HCT116 (cell line): ENCODE data around the gene DEPDC5. TPM values are rescaled to one million over a fixed set of nuclear protein-coding genes. Genes with fewer than 3 reads are reported as not detected.

Source experiments
- ATAC-seq: fragments of 200-7000 bp; cut with Tn5 transposase; 2 replicates; pipeline ENCODE4 v1.9.1; 2020; ENCODE audit warnings: mild to moderate bottlenecking, moderate library complexity
- BruUV-seq: library from RNA; stranded (reverse); fragments of 400-500 nt; replicated peaks from 2 replicates; lab custom pipeline; 2021; lab: Mats Ljungman, UMichigan
- CTCF ChIA-PET: fragments of 300-600 bp; sonication (Branson Sonifier 250); formaldehyde crosslinking; loops from one replicate; lab custom pipeline; 2021; ENCODE audit warnings: antibody characterized with exemption; lab: Charles Lee
- POLR2A ChIA-PET: fragments of 300-600, 350-600 bp; sonication (Branson Sonifier 250); formaldehyde crosslinking; loops from one replicate; lab custom pipeline; 2021; ENCODE audit warnings: antibody characterized with exemption; lab: Charles Lee
- RAD21 ChIA-PET, 2 experiments: fragments of 300-600 bp; sonication (Branson Sonifier 250); formaldehyde crosslinking; loops; one replicate each; lab custom pipeline; 2023; ENCODE audit warnings: low total read pairs in 2 of 2; ENCODE audit not compliant: uncharacterized antibody in 2 of 2, unreplicated experiment in 2 of 2, low non-redundant PET in 1 of 2; lab: Charles Lee
- DNase-seq: peaks from one replicate; pipeline ENCODE4 v3.0.0-alpha.2; 2010; ENCODE audit warnings: low read depth, low spot score
- H2AFZ ChIP-seq: fragments of 200-600 bp; shearing (Covaris generic), sonication (generic); 2 replicates; pipeline ENCODE4 v1.6.1; 2017; ENCODE audit warnings: low read depth, mixed run types, mixed read lengths, antibody characterized with exemption, low read length; ENCODE audit not compliant: poor library complexity, severe bottlenecking
- H3K27ac ChIP-seq: 2 replicates; pipeline ENCODE4 v1.5.1; 2012; ENCODE audit warnings: low read depth, low read length
- H3K27me3 ChIP-seq: fragments of 200-600 bp; sonication (generic); 2 replicates; pipeline ENCODE4 v1.6.1; 2016; ENCODE audit warnings: mixed run types, low read length, mixed read lengths; ENCODE audit not compliant: insufficient read depth
- H3K36me3 ChIP-seq, 2 experiments: fragments of 200-500 bp in 1 of 2; fragments of 200-600 bp in 1 of 2; sonication (Bioruptor generic) in 1 of 2; sonication (generic) in 1 of 2; 2 replicates each; pipeline versions ENCODE4 v1.5.1 to v1.6.1; 2014 to 2016; ENCODE audit warnings: low read length in 2 of 2, inconsistent platforms in 1 of 2, mixed read lengths in 1 of 2, mixed run types in 1 of 2; ENCODE audit not compliant: insufficient read depth in 2 of 2, control insufficient read depth in 1 of 2
- H3K4me1 ChIP-seq, 2 experiments: fragments of 200-600 bp in 1 of 2; sonication (generic) in 1 of 2; 2 replicates each; pipeline versions ENCODE4 v1.5.1 to v1.6.1; 2012 to 2017; ENCODE audit warnings: low read length in 2 of 2, inconsistent platforms in 1 of 2, mild to moderate bottlenecking in 1 of 2, mixed read lengths in 1 of 2, mixed run types in 1 of 2, moderate library complexity in 1 of 2; ENCODE audit not compliant: insufficient read depth in 2 of 2, control insufficient read depth in 1 of 2
- H3K4me2 ChIP-seq: fragments of 200-600 bp; sonication (generic); 2 replicates; pipeline ENCODE4 v1.6.1; 2017; ENCODE audit warnings: mixed run types, low read length, mixed read lengths
- H3K4me3 ChIP-seq, 2 experiments: fragments of 200-600 bp in 1 of 2; sonication (generic) in 1 of 2; replicated peaks in 1 of 2; 2 replicates each; pipeline ENCODE4 v1.5.1; 2011 to 2016; ENCODE audit warnings: low read length in 2 of 2, control low read depth in 1 of 2, low read depth in 1 of 2, mild to moderate bottlenecking in 1 of 2, mixed read lengths in 1 of 2, mixed run types in 1 of 2
- H3K79me2 ChIP-seq: fragments of 200-600 bp; sonication (generic); 2 replicates; pipeline ENCODE4 v1.6.1; 2017; ENCODE audit warnings: mild to moderate bottlenecking, mixed run types, low read length, moderate library complexity, mixed read lengths; ENCODE audit not compliant: insufficient read depth
- H3K9ac ChIP-seq: fragments of 200-600 bp; sonication (generic); 2 replicates; pipeline ENCODE4 v1.6.1; 2016; ENCODE audit warnings: low read length, mixed read lengths
- H3K9me2 ChIP-seq: fragments of 200-600 bp; sonication (generic), shearing (Covaris generic); 2 replicates; pipeline ENCODE4 v1.6.1; 2017; ENCODE audit warnings: mixed run types, mild to moderate bottlenecking, moderate library complexity; ENCODE audit not compliant: insufficient read depth
- H3K9me3 ChIP-seq, 2 experiments: fragments of 200-500 bp in 1 of 2; fragments of 200-600 bp in 1 of 2; sonication (Bioruptor generic) in 1 of 2; sonication (generic) in 1 of 2; 2 replicates each; pipeline ENCODE4 v1.6.1; 2014 to 2017; ENCODE audit warnings: low read length in 2 of 2, mixed read lengths in 2 of 2, inconsistent platforms in 1 of 2, low read depth in 1 of 2, mild to moderate bottlenecking in 1 of 2, mixed run types in 1 of 2, moderate library complexity in 1 of 2; ENCODE audit not compliant: control insufficient read depth in 1 of 2, insufficient read depth in 1 of 2
- H4K20me1 ChIP-seq: fragments of 200-600 bp; sonication (generic), shearing (Covaris generic); 2 replicates; pipeline ENCODE4 v1.6.1; 2017; ENCODE audit warnings: mixed run types, mild to moderate bottlenecking, moderate library complexity; ENCODE audit not compliant: insufficient read depth
- CBX3 ChIP-seq: IDR thresholded peaks from 2 replicates; pipeline ENCODE4 v1.6.1; 2012; ENCODE audit warnings: low read depth
- CEBPB ChIP-seq: IDR thresholded peaks from 2 replicates; pipeline ENCODE4 v1.6.1; 2012; ENCODE audit warnings: low read depth
- EGR1 ChIP-seq: IDR thresholded peaks from 2 replicates; pipeline ENCODE4 v1.6.1; 2012; ENCODE audit warnings: low read depth
- ELF1 ChIP-seq: IDR thresholded peaks from 2 replicates; pipeline ENCODE4 v1.6.1; 2012; ENCODE audit warnings: low read depth, borderline replicate concordance
- FOSL1 ChIP-seq: IDR thresholded peaks from 2 replicates; pipeline ENCODE4 v1.6.1; 2012; ENCODE audit warnings: low read depth
- POLR2A ChIP-seq: IDR thresholded peaks from 2 replicates; pipeline ENCODE4 v1.7.0; 2011; ENCODE audit warnings: borderline replicate concordance; ENCODE audit not compliant: insufficient read depth, insufficient read length; ENCODE audit errors: extremely low read depth
- POLR2AphosphoS5 ChIP-seq: IDR thresholded peaks from 2 replicates; pipeline ENCODE4 v1.6.1; 2011; ENCODE audit warnings: mild to moderate bottlenecking, low read depth, low read length, moderate library complexity
- SP1 ChIP-seq: IDR thresholded peaks from 2 replicates; pipeline ENCODE4 v1.6.1; 2012; ENCODE audit warnings: low read depth
- SRF ChIP-seq: IDR thresholded peaks from 2 replicates; pipeline ENCODE4 v1.6.1; 2012; ENCODE audit warnings: low read depth
- TCF7L2 ChIP-seq: IDR thresholded peaks from 2 replicates; pipeline ENCODE4 v1.7.0; 2011; ENCODE audit warnings: borderline replicate concordance, inconsistent platforms; ENCODE audit not compliant: insufficient read depth, insufficient read length; ENCODE audit errors: extremely low read depth
- ZFX ChIP-seq: fragments of 450-650 bp; IDR thresholded peaks from 2 replicates; pipeline ENCODE4 v1.6.1; 2017
- ZNF274 ChIP-seq: fragments of 200-500 bp; sonication (Bioruptor generic); IDR thresholded peaks from 2 replicates; pipeline ENCODE4 v1.6.1; 2014; ENCODE audit warnings: mild to moderate bottlenecking, low read depth, low read length, inconsistent platforms
- intact Hi-C: fragments of 100-400 bp; cut with micrococcal nuclease; formaldehyde crosslinking; loops from 2 replicates; pipeline ENCODE4 v1.10.0; 2022
- total RNA-seq: library from RNA; stranded (reverse); gene quantifications from one replicate; pipeline ENCODE4 v1.2.1, GENCODE V29; 2021; ENCODE audit not compliant: unreplicated experiment
- TF ChIP-seq, protein P1 (sequence below), 3 experiments: fragments of 200-600 bp in 1 of 3; sonication (generic) in 1 of 3; IDR thresholded peaks in 2 of 3; conservative IDR thresholded peaks in 1 of 3; 2 replicates each; pipeline ENCODE4 v1.5.1; 2012 to 2017; ENCODE audit warnings: low read depth in 2 of 3, low read length in 2 of 3, antibody characterized with exemption in 1 of 3, borderline replicate concordance in 1 of 3, control low read depth in 1 of 3, mild to moderate bottlenecking in 1 of 3, mixed read lengths in 1 of 3, mixed run types in 1 of 3, moderate library complexity in 1 of 3; ENCODE audit not compliant: insufficient read depth in 1 of 3
- TF ChIP-seq, protein P2 (sequence below): IDR thresholded peaks from 2 replicates; pipeline ENCODE4 v1.6.1; 2012; ENCODE audit warnings: low read depth

The DEPDC5 gene
- total RNA-seq, 1 experiment from 2014 or later: 35.0 TPM

DNA sequence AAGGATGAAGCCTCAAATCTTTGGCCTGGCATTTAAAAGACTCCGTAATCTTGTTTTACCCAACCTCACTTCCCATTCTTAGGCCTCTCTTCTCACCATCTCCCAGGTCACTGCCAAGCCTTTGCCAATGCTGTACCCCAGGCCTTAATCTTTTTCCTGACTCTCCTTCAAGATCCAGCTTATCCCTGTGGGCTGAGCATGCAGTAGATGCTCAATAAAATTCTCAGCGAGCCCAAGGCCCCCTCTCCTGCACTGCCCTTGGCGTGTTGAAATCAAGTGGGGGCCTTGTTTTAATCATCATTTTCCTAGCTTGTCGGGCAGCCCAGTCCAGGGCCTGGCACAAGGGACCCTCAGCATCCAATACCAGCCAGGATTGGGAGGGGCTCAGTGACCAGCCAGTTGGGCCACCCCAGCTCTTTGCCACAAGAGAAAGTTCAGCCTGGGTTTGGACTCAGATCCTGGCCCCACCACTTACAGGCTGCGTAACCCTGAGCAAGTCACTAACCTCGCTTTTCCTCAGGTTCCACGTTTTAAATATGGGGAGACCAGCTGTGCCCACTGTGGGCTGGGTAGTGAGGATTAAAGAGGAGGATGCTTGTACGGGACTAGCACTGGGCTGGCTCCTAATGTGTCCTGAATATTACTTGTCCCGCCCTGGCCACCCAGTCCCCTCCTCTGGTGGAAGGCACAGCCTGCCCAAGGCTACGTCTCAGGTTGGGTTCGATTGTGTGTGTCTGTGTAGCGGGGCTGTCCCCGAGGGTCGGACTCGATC is 189.6 kb downstream of the DEPDC5 start:
- H3K9me2 ChIP-seq: no peaks in the 10 kb centered on the region
- H3K9ac ChIP-seq: peak overlapping the region; percentile 72
- intact Hi-C loops: loop anchor here (10.0 kb wide), 1 partner anchor 119 kb away; no protein-coding TSS in a partner anchor
- RAD21 ChIA-PET: interaction anchor here in 1 of 2 experiments (0.6 kb wide), 1 partner anchor 101 kb away, joined by 3 read pairs; no protein-coding TSS in a partner anchor
- peaks cover 22 to 31% of the 10 kb centered on the region in 2 experiments for H3K4me1 ChIP-seq
- BruUV-seq: TSS peak; percentile 97
- H3K4me2 ChIP-seq: peak overlapping the region; percentile 83
- CTCF ChIA-PET: no interaction called here
- no peak for ATAC-seq
- H3K79me2 ChIP-seq: peaks cover 39% of the 10 kb centered on the region
- H2AFZ ChIP-seq: no peak overlapping the region
- no peak for TF ChIP-seq SRF
- TF ChIP-seq CEBPB: no peak
- no peak for TF ChIP-seq FOSL1
- TF ChIP-seq POLR2AphosphoS5: peak; percentile 64; the same call in 1 of the 2 replicates
- no peak for TF ChIP-seq ZNF274
- TF ChIP-seq POLR2A: peak; percentile 58
- TF ChIP-seq, protein P1, sequence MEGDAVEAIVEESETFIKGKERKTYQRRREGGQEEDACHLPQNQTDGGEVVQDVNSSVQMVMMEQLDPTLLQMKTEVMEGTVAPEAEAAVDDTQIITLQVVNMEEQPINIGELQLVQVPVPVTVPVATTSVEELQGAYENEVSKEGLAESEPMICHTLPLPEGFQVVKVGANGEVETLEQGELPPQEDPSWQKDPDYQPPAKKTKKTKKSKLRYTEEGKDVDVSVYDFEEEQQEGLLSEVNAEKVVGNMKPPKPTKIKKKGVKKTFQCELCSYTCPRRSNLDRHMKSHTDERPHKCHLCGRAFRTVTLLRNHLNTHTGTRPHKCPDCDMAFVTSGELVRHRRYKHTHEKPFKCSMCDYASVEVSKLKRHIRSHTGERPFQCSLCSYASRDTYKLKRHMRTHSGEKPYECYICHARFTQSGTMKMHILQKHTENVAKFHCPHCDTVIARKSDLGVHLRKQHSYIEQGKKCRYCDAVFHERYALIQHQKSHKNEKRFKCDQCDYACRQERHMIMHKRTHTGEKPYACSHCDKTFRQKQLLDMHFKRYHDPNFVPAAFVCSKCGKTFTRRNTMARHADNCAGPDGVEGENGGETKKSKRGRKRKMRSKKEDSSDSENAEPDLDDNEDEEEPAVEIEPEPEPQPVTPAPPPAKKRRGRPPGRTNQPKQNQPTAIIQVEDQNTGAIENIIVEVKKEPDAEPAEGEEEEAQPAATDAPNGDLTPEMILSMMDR (IDR thresholded peaks at IDR 0.05 in 2 of 3, conservative IDR thresholded peaks at IDR 0.05 in 1 of 3; ENCODE audit: borderline replicate concordance in 1 of 3, insufficient read depth in 1 of 3, low read depth in 2 of 3, low read length in 2 of 3): no peak
- TF ChIP-seq EGR1: no peak
- TF ChIP-seq, protein P2, sequence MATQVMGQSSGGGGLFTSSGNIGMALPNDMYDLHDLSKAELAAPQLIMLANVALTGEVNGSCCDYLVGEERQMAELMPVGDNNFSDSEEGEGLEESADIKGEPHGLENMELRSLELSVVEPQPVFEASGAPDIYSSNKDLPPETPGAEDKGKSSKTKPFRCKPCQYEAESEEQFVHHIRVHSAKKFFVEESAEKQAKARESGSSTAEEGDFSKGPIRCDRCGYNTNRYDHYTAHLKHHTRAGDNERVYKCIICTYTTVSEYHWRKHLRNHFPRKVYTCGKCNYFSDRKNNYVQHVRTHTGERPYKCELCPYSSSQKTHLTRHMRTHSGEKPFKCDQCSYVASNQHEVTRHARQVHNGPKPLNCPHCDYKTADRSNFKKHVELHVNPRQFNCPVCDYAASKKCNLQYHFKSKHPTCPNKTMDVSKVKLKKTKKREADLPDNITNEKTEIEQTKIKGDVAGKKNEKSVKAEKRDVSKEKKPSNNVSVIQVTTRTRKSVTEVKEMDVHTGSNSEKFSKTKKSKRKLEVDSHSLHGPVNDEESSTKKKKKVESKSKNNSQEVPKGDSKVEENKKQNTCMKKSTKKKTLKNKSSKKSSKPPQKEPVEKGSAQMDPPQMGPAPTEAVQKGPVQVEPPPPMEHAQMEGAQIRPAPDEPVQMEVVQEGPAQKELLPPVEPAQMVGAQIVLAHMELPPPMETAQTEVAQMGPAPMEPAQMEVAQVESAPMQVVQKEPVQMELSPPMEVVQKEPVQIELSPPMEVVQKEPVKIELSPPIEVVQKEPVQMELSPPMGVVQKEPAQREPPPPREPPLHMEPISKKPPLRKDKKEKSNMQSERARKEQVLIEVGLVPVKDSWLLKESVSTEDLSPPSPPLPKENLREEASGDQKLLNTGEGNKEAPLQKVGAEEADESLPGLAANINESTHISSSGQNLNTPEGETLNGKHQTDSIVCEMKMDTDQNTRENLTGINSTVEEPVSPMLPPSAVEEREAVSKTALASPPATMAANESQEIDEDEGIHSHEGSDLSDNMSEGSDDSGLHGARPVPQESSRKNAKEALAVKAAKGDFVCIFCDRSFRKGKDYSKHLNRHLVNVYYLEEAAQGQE: no peak
- no peak for TF ChIP-seq CBX3
- no peak for TF ChIP-seq TCF7L2
- no peak for TF ChIP-seq ZFX
- TF ChIP-seq SP1: no peak
- TF ChIP-seq ELF1: no peak
- TF ChIP-seq, all 23 proteins: peak for 2
- Histone ChIP-seq H3K9me3 (no peaks in the 10 kb centered on the region), H3K36me3 (peaks cover 12 to 19% of the 10 kb centered on the region in 2 experiments; a peak in 3 of 4 replicates), H3K4me3 (peak overlapping the region; percentile 26 to 87), H3K27me3 (no peaks in the 10 kb centered on the region), H3K27ac (peak overlapping the region; percentile 98), H4K20me1 (peaks cover 5% of the 10 kb centered on the region; the same call in 1 of the 2 replicates)
- DNase-seq: no peak
- POLR2A ChIA-PET: no interaction called here
